ENCODE measurements around the gene HOXC10.

DNA sequence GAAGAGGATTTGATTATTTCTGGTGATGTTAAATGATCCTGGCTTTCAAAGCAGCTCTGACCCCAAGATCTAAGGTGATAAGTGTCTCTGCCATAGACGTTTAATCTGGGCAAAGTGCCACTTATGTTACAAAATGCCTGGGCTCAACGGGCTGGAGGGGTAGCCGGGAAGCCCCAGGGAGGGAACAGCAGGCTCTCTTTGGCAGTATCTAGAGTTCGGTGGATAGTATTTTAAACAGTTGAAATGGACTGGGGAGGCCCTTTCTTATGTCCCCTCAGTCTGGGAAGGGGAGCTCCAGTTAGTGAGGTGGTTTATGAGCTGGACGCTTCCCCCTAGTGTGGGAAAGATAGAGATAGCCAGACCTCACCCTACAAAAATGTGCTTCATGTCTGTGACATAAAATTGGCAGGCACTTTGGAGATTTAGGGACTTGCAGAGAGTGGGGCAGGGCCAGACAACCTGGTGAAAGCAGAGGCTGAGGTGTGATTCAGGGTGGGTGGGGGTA, 17.5 kb upstream of the HOXC10 start:
- TF ChIP-seq POLR2A (IDR thresholded peaks at IDR 0.05): no peak
- TF ChIP-seq, protein P1, sequence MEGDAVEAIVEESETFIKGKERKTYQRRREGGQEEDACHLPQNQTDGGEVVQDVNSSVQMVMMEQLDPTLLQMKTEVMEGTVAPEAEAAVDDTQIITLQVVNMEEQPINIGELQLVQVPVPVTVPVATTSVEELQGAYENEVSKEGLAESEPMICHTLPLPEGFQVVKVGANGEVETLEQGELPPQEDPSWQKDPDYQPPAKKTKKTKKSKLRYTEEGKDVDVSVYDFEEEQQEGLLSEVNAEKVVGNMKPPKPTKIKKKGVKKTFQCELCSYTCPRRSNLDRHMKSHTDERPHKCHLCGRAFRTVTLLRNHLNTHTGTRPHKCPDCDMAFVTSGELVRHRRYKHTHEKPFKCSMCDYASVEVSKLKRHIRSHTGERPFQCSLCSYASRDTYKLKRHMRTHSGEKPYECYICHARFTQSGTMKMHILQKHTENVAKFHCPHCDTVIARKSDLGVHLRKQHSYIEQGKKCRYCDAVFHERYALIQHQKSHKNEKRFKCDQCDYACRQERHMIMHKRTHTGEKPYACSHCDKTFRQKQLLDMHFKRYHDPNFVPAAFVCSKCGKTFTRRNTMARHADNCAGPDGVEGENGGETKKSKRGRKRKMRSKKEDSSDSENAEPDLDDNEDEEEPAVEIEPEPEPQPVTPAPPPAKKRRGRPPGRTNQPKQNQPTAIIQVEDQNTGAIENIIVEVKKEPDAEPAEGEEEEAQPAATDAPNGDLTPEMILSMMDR (IDR thresholded peaks at IDR 0.05): no peak
